Endothelial cell of umbilical vein (primary cell): ENCODE results near the gene GLCE. TPM values are rescaled to one million over a fixed set of nuclear protein-coding genes. Genes with fewer than 3 reads are reported as not detected.

Source experiments
- BruUV-seq: library from RNA; stranded (reverse); fragments of 400-500 nt; replicated peaks from 2 replicates; lab custom pipeline; 2021; lab: Mats Ljungman, UMichigan
- CTCF ChIA-PET: fragments of 300-600, 350-600 bp; sonication (Branson Sonifier 250); formaldehyde crosslinking; loops from one replicate; lab custom pipeline; 2021; ENCODE audit warnings: antibody characterized with exemption, inconsistent platforms; lab: Charles Lee
- POLR2A ChIA-PET: fragments of 300-600, 350-600 bp; sonication (Branson Sonifier 250); formaldehyde crosslinking; loops from one replicate; lab custom pipeline; 2021; ENCODE audit warnings: antibody characterized with exemption, inconsistent platforms; lab: Charles Lee
- DNase-seq: peaks from one replicate; pipeline ENCODE4 v3.0.0-alpha.2; 2011; ENCODE audit warnings: low read depth, low spot score
- FAIRE-seq: peaks from 2 replicates; lab custom pipeline; 2011; peaks lifted over from hg19 to GRCh38; lab: Jason Lieb, UNC
- H2AFZ ChIP-seq: 2 replicates; pipeline ENCODE4 v1.6.0; 2012; ENCODE audit warnings: low read depth, low read length, control low read depth, inconsistent platforms
- H3K27ac ChIP-seq: 2 replicates; pipeline ENCODE4 v1.5.1; 2011; ENCODE audit warnings: low read depth, mild to moderate bottlenecking, control low read depth, low read length, moderate library complexity; ENCODE audit not compliant: insufficient read depth
- H3K27me3 ChIP-seq, 2 experiments: 2 replicates each; pipeline versions ENCODE4 v1.6.0 to v1.6.1; 2011; ENCODE audit warnings: low read length in 2 of 2, mixed read lengths in 1 of 2; ENCODE audit not compliant: control insufficient read depth in 2 of 2, insufficient read depth in 2 of 2
- H3K36me3 ChIP-seq, 2 experiments: 2 replicates in 1 of 2; 3 replicates in 1 of 2; pipeline ENCODE4 v1.5.1; 2011; ENCODE audit warnings: low read length in 2 of 2, mild to moderate bottlenecking in 1 of 2, moderate library complexity in 1 of 2; ENCODE audit not compliant: control insufficient read depth in 2 of 2, insufficient read depth in 2 of 2; ENCODE audit errors: extremely low read depth in 1 of 2
- H3K4me1 ChIP-seq: 3 replicates; pipeline ENCODE4 v1.5.1; 2011; ENCODE audit warnings: mild to moderate bottlenecking, low read length; ENCODE audit not compliant: control insufficient read depth, insufficient read depth; ENCODE audit errors: extremely low read depth
- H3K4me2 ChIP-seq: 2 replicates; pipeline ENCODE4 v1.6.1; 2011; ENCODE audit warnings: low read length, control low read depth, mixed read lengths; ENCODE audit not compliant: insufficient read depth
- H3K4me3 ChIP-seq, 3 experiments: fragments of 200-600 bp in 1 of 3; sonication (generic), shearing (Covaris generic) in 1 of 3; replicated peaks in 1 of 3; 2 replicates each; pipeline ENCODE4 v1.5.1; 2011 to 2016; ENCODE audit warnings: control low read depth in 3 of 3, low read length in 3 of 3, mild to moderate bottlenecking in 2 of 3, inconsistent platforms in 1 of 3, low read depth in 1 of 3, moderate library complexity in 1 of 3; ENCODE audit not compliant: insufficient read depth in 1 of 3
- H3K79me2 ChIP-seq: 2 replicates; pipeline ENCODE4 v1.6.0; 2012; ENCODE audit warnings: low read length, inconsistent platforms; ENCODE audit not compliant: control insufficient read depth, insufficient read depth
- H3K9ac ChIP-seq: replicated peaks from 2 replicates; pipeline ENCODE3; 2011; ENCODE audit warnings: low read length, control low read depth; ENCODE audit not compliant: insufficient read depth; ENCODE audit errors: extremely low read depth
- H3K9me1 ChIP-seq: replicated peaks from 3 replicates; pipeline ENCODE4 v1.6.0; 2011; ENCODE audit warnings: mild to moderate bottlenecking, low read length; ENCODE audit not compliant: control insufficient read depth, insufficient read depth; ENCODE audit errors: extremely low read depth
- H3K9me3 ChIP-seq: replicated peaks from 2 replicates; pipeline ENCODE4 v1.5.1; 2012; ENCODE audit warnings: low read length, inconsistent platforms; ENCODE audit not compliant: control insufficient read depth, insufficient read depth
- H4K20me1 ChIP-seq: replicated peaks from 2 replicates; pipeline ENCODE3; 2011; ENCODE audit warnings: mild to moderate bottlenecking, low read length; ENCODE audit not compliant: control insufficient read depth, insufficient read depth; ENCODE audit errors: extremely low read depth
- EZH2 ChIP-seq: IDR thresholded peaks from 2 replicates; pipeline ENCODE4 v1.6.1; 2012; ENCODE audit warnings: borderline replicate concordance, low read depth, mild to moderate bottlenecking, moderate library complexity, low read length, inconsistent platforms; ENCODE audit not compliant: severe bottlenecking
- FOS ChIP-seq: IDR thresholded peaks from 2 replicates; pipeline ENCODE4 v1.6.1; 2011; ENCODE audit warnings: mild to moderate bottlenecking, low read length, moderate library complexity, borderline replicate concordance; ENCODE audit not compliant: insufficient read depth
- GATA2 ChIP-seq: IDR thresholded peaks from 2 replicates; pipeline ENCODE4 v1.7.0; 2011; ENCODE audit warnings: low read depth, mild to moderate bottlenecking, moderate library complexity, mixed read lengths, low read length; ENCODE audit not compliant: insufficient read length, insufficient read depth
- JUN ChIP-seq: IDR thresholded peaks from 2 replicates; pipeline ENCODE4 v1.6.1; 2011; ENCODE audit warnings: borderline replicate concordance, low read depth; ENCODE audit not compliant: insufficient read length, insufficient read depth
- MAX ChIP-seq: IDR thresholded peaks from 2 replicates; pipeline ENCODE4 v1.6.1; 2011; ENCODE audit not compliant: insufficient read depth, insufficient read length
- MYC ChIP-seq: IDR thresholded peaks from one replicate; pipeline ENCODE4 v1.6.1; 2011; ENCODE audit warnings: mild to moderate bottlenecking, low read depth, low read length
- POLR2A ChIP-seq: IDR thresholded peaks from 2 replicates; pipeline ENCODE4 v1.6.1; 2012; ENCODE audit warnings: low read depth, mild to moderate bottlenecking, control low read depth, low read length
- POLR2AphosphoS5 ChIP-seq: IDR thresholded peaks from 2 replicates; pipeline ENCODE4 v1.6.1; 2012; ENCODE audit warnings: low read depth, mild to moderate bottlenecking, control low read depth, low read length, moderate library complexity; ENCODE audit not compliant: insufficient read depth
- dilution Hi-C: fragments of 300-500 bp; cut with MboI; formaldehyde crosslinking; loops from one replicate; pipeline ENCODE4 v1.15.0; 2019; ENCODE audit warnings: low sequenced_read_pairs; ENCODE audit not compliant: extremely low pct_ligation_motif_present
- intact Hi-C: fragments of 100-400 bp; cut with micrococcal nuclease; formaldehyde crosslinking; loops from one replicate; pipeline ENCODE4 v1.10.0; 2022
- polyA plus RNA-seq, 4 experiments: library from polyadenylated mRNA; depleted of rRNA in 3 of 4; stranded (reverse) in 3 of 4; unstranded in 1 of 4; fragments of >200 nt; gene quantifications; 2 replicates each; pipeline versions ENCODE4 v1.2.1 to v1.2.3, GENCODE V29; 2011 to 2012; ENCODE audit warnings: missing spikeins in 1 of 4
- total RNA-seq: library from RNA; stranded (reverse); gene quantifications from 2 replicates; pipeline ENCODE4 v1.2.3, GENCODE V29; 2021
- TF ChIP-seq, protein P1 (sequence below), 2 donors: IDR thresholded peaks; 1 replicate in 1 of 2; 2 replicates in 1 of 2; pipeline ENCODE4 v1.5.1; 2011; ENCODE audit warnings: low read length in 2 of 2, mild to moderate bottlenecking in 2 of 2, moderate library complexity in 2 of 2, control low read depth in 1 of 2, inconsistent platforms in 1 of 2, low read depth in 1 of 2; ENCODE audit not compliant: insufficient read depth in 1 of 2; ENCODE audit errors: extremely low read depth in 1 of 2

Gene GLCE
- total and polyA plus RNA-seq, 2 donors (not counting 3 experiments of a cell fraction or from before 2014, with no cell fraction given), result 48.1 to 86.6 TPM

DNA sequence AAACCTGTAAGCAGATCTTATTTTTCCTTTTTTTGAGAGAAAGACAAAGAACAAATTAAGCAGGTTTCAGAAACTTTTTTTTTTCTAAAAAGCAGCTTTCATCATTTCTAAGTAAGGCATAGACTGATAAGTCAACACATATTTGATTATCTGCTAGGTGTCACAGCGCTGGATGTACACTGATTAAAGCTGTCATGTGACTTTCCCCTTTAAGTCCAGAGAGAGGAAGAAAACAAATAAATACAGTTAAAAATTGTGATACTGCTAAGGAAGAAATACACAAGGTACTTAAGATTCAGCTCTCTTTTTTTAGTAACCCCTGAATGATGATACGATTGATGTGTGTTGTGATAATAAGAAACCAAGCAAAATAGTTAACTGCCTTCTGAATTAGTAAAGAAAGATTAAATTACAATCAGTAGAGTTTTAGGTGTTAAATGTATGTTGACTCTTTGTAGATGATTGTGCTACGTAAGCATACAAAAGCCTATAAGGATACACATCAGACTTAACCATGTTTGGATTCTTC, 2.8 kb downstream of the GLCE start:
- H3K36me3 ChIP-seq, result no peaks in the 10 kb centered on the region
- ChIA-PET POLR2A (no interaction called here), CTCF (interaction anchor here (1.1 to 3.9 kb wide), 4 partner anchors 62 to 104 kb away, joined by 4 to 29 read pairs (median 22); no protein-coding TSS in a partner anchor)
- H3K27me3 ChIP-seq, result no peaks in the 10 kb centered on the region
- H3K4me2 ChIP-seq, result peak overlapping the region; percentile 10
- H3K9ac ChIP-seq, result no peak overlapping the region
- H3K9me1 ChIP-seq, result peaks cover 3% of the 10 kb centered on the region
- no peak overlapping the region for H3K4me3 ChIP-seq
- H3K9me3 ChIP-seq, result no peaks in the 10 kb centered on the region
- H3K79me2 ChIP-seq, result peaks cover 73% of the 10 kb centered on the region
- H2AFZ ChIP-seq, result no peak overlapping the region
- no peak overlapping the region for H3K27ac ChIP-seq
- intact Hi-C loops, result loop anchor here (5.0 kb wide), 2 partner anchors 44 to 89 kb away; no protein-coding TSS in a partner anchor
- peaks cover 42% of the 10 kb centered on the region for H3K4me1 ChIP-seq
- no TSS peak for BruUV-seq
- FAIRE-seq, result no peak
- no peak for TF ChIP-seq GATA2
- dilution Hi-C loops, result no loop called here
- no peak for DNase-seq
- peaks cover 12% of the 10 kb centered on the region for H4K20me1 ChIP-seq

- no TSS peak for BruUV-seq
- peak overlapping the region; percentile 23 for H3K9ac ChIP-seq
- ChIA-PET CTCF (interaction anchor here (0.8 to 2.3 kb wide), 9 partner anchors 10 to 229 kb away, joined by 3 to 13 read pairs (median 8); no protein-coding TSS in a partner anchor), POLR2A (interaction anchor here (0.6 kb wide), 2 partner anchors 84 to 86 kb away, joined by 3 to 5 read pairs; no protein-coding TSS in a partner anchor)
- intact Hi-C loops, result loop anchor here (5.0 kb wide), 2 partner anchors 42 to 87 kb away; no protein-coding TSS in a partner anchor
- H2AFZ ChIP-seq, result no peak overlapping the region
- TF ChIP-seq, protein P1, sequence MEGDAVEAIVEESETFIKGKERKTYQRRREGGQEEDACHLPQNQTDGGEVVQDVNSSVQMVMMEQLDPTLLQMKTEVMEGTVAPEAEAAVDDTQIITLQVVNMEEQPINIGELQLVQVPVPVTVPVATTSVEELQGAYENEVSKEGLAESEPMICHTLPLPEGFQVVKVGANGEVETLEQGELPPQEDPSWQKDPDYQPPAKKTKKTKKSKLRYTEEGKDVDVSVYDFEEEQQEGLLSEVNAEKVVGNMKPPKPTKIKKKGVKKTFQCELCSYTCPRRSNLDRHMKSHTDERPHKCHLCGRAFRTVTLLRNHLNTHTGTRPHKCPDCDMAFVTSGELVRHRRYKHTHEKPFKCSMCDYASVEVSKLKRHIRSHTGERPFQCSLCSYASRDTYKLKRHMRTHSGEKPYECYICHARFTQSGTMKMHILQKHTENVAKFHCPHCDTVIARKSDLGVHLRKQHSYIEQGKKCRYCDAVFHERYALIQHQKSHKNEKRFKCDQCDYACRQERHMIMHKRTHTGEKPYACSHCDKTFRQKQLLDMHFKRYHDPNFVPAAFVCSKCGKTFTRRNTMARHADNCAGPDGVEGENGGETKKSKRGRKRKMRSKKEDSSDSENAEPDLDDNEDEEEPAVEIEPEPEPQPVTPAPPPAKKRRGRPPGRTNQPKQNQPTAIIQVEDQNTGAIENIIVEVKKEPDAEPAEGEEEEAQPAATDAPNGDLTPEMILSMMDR (IDR thresholded peaks at IDR 0.05; ENCODE audit: extremely low read depth in 1 of 2, insufficient read depth in 1 of 2, low read depth in 1 of 2, low read length in 2 of 2), result no peak
- TF ChIP-seq FOS (peak; percentile 26), EZH2 (no peak), POLR2A (no peak), MYC (no peak), POLR2AphosphoS5 (peak; percentile 31), MAX (no peak), JUN (no peak), GATA2 (no peak)
- peak overlapping the region; percentile 57 for H3K27ac ChIP-seq
- H3K36me3 ChIP-seq, result no peaks in the 10 kb centered on the region
- peaks cover 12% of the 10 kb centered on the region for H4K20me1 ChIP-seq
- DNase-seq (peak; percentile 70), FAIRE-seq (peak; percentile 81)
- peaks cover 3% of the 10 kb centered on the region for H3K9me1 ChIP-seq
- H3K4me3 ChIP-seq, result peak overlapping the region in 1 of 3 experiments; percentile 17
- H3K27me3 ChIP-seq, result no peaks in the 10 kb centered on the region
- peaks cover 90% of the 10 kb centered on the region for H3K79me2 ChIP-seq
- peaks cover 42% of the 10 kb centered on the region for H3K4me1 ChIP-seq
- dilution Hi-C loops, result no loop called here
- peak overlapping the region; percentile 79 for H3K4me2 ChIP-seq
- no peaks in the 10 kb centered on the region for H3K9me3 ChIP-seq
These were observed 4.6 kb downstream of the GLCE start for GRCh38 chr15:69164807-69165636.
